ENCODE results near the gene MPDU1.

The MPDU1 gene

GRCh38 chr17:7588553-7589203 is 5.0 kb downstream of the MPDU1 start:
- TF ChIP-seq TAF1 (IDR thresholded peaks at IDR 0.05; ENCODE audit: low read depth) (no peak), CEBPB (IDR thresholded peaks at IDR 0.05) (no peak), REST (IDR thresholded peaks at IDR 0.05; ENCODE audit: low read depth) (no peak), CREB1 (IDR thresholded peaks at IDR 0.05; ENCODE audit: low read depth) (no peak), ZBTB7A (IDR thresholded peaks at IDR 0.05; ENCODE audit: low read depth) (no peak), FOXM1 (IDR thresholded peaks at IDR 0.05; ENCODE audit: borderline replicate concordance, low read depth) (no peak), TEAD4 (IDR thresholded peaks at IDR 0.05) (no peak), TCF12 (IDR thresholded peaks at IDR 0.05; ENCODE audit: low read depth) (no peak), RAD21 (IDR thresholded peaks at IDR 0.05; ENCODE audit: low read depth) (no peak), YY1 (IDR thresholded peaks at IDR 0.05; ENCODE audit: low read depth) (no peak)
- TF ChIP-seq, protein P1, sequence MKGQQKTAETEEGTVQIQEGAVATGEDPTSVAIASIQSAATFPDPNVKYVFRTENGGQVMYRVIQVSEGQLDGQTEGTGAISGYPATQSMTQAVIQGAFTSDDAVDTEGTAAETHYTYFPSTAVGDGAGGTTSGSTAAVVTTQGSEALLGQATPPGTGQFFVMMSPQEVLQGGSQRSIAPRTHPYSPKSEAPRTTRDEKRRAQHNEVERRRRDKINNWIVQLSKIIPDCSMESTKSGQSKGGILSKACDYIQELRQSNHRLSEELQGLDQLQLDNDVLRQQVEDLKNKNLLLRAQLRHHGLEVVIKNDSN (IDR thresholded peaks at IDR 0.05) = no peak
- TF ChIP-seq, protein P2, sequence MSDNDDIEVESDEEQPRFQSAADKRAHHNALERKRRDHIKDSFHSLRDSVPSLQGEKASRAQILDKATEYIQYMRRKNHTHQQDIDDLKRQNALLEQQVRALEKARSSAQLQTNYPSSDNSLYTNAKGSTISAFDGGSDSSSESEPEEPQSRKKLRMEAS (IDR thresholded peaks at IDR 0.05) = no peak

- no peak for TF ChIP-seq RAD21 (IDR thresholded peaks at IDR 0.05; ENCODE audit: low read depth)
Measured at GRCh38 chr17:7589204-7589868, 5.7 kb downstream of the MPDU1 start.

- no peak for TF ChIP-seq CREB1 (IDR thresholded peaks at IDR 0.05; ENCODE audit: low read depth)
- TF ChIP-seq CEBPB (IDR thresholded peaks at IDR 0.05) = no peak
- no peak for TF ChIP-seq EGR1 (IDR thresholded peaks at IDR 0.05)
- TF ChIP-seq, protein P1 (IDR thresholded peaks at IDR 0.05) = no peak
- TF ChIP-seq YY1 (IDR thresholded peaks at IDR 0.05; ENCODE audit: low read depth) = no peak
Measured at GRCh38 chr17:7589891-7590691, 6.4 kb downstream of the MPDU1 start, which contains the start of gene SOX15. Gene SOX15 (minus strand): TSS chr17:7590094. CDS start chr17:7589676, 418 bp downstream.

- TF ChIP-seq RAD21 (IDR thresholded peaks at IDR 0.05; ENCODE audit: low read depth) = no peak
- no peak for TF ChIP-seq NFIC (IDR thresholded peaks at IDR 0.05)
- no peak for TF ChIP-seq YY1 (IDR thresholded peaks at IDR 0.05; ENCODE audit: low read depth)
- no peak for TF ChIP-seq TEAD4 (IDR thresholded peaks at IDR 0.05)
- TF ChIP-seq CEBPB (IDR thresholded peaks at IDR 0.05) = no peak
- TF ChIP-seq ZBTB7A (IDR thresholded peaks at IDR 0.05; ENCODE audit: low read depth) = no peak
- TF ChIP-seq TAF1 (IDR thresholded peaks at IDR 0.05; ENCODE audit: low read depth) = no peak
- TF ChIP-seq, protein P2 (IDR thresholded peaks at IDR 0.05) = no peak
- TF ChIP-seq, protein P1 (IDR thresholded peaks at IDR 0.05) = no peak
Measured at GRCh38 chr17:7590743-7591142, 7.1 kb downstream of the MPDU1 start.

DNA sequence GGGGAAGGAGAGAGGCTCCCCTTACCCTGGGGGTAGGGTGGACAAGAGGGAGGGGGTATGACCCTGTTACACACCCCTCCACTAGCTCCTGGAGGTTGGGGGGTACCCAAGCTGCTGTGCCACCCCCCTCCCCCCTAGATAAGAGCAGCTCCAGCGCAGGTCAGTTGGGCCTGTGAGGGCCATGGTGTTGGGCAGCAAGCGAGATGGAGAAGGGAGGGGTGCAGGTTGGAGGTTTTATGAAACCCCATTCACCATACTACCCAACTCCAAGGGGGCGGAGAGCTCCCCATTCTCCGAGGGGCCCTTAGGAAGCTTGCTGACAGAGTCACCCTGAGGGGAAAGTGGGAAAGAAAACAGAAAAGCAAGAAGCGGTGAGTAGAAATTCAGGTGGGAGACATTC is 7.9 kb downstream of the MPDU1 start:
- TF ChIP-seq FOXM1 (IDR thresholded peaks at IDR 0.05; ENCODE audit: borderline replicate concordance, low read depth) (no peak), RAD21 (IDR thresholded peaks at IDR 0.05; ENCODE audit: low read depth) (no peak), REST (IDR thresholded peaks at IDR 0.05; ENCODE audit: low read depth) (no peak), NFIC (IDR thresholded peaks at IDR 0.05) (no peak), TEAD4 (IDR thresholded peaks at IDR 0.05) (no peak), TCF12 (IDR thresholded peaks at IDR 0.05; ENCODE audit: low read depth) (no peak)
- TF ChIP-seq, protein P2 (IDR thresholded peaks at IDR 0.05) = no peak
